Activated CD8-positive, alpha-beta memory T cell treated with anti-CD3 and anti-CD28 coated beads, Interleukin-2, amount 10 ng/mL, durations not matched to agents 7 days and 5 days (primary cell): ENCODE results near the gene UMAD1. TPM values are rescaled to one million over a fixed set of nuclear protein-coding genes. Genes with fewer than 3 reads are reported as not detected.
"Not testable (repeated sequence)": the region's sequence is repeated elsewhere in the genome, so short reads cannot be mapped to it uniquely, and the experiment has no call there.

Source experiments
- ATAC-seq: fragments of 150-1000 bp; cut with Tn5 transposase; one replicate; pipeline ENCODE4 v1.10.0; 2021; ENCODE audit warnings: moderate library complexity
- CTCF ChIA-PET: fragments of 350-600 bp; sonication (Branson Sonifier 250); formaldehyde crosslinking; loops from one replicate; lab custom pipeline; 2021; ENCODE audit warnings: antibody characterized with exemption; lab: Charles Lee
- DNase-seq: peaks from one replicate; pipeline ENCODE4 v3.0.0-alpha.2; 2020
- H3K27ac Mint-ChIP-seq: one replicate; pipeline ENCODE4 v1.8.0; 2021; ENCODE audit warnings: mild to moderate bottlenecking, mixed read lengths
- H3K27me3 Mint-ChIP-seq: one replicate; pipeline ENCODE4 v1.8.0; 2021; ENCODE audit warnings: mixed read lengths
- H3K36me3 Mint-ChIP-seq: one replicate; pipeline ENCODE4 v1.8.0; 2021; ENCODE audit warnings: mild to moderate bottlenecking, mixed read lengths
- H3K4me1 Mint-ChIP-seq: one replicate; pipeline ENCODE4 v1.8.0; 2021; ENCODE audit warnings: mixed read lengths
- H3K4me3 Mint-ChIP-seq: one replicate; pipeline ENCODE4 v1.8.0; 2021; ENCODE audit warnings: mild to moderate bottlenecking, moderate library complexity, mixed read lengths
- H3K9me3 Mint-ChIP-seq: one replicate; pipeline ENCODE4 v1.8.0; 2022; ENCODE audit warnings: low read depth, mixed read lengths
- total RNA-seq, 2 experiments: library from RNA; stranded (reverse); gene quantifications; one replicate each; pipeline ENCODE4 v1.2.3, GENCODE V29; 2021

The UMAD1 gene
- total RNA-seq, 2 experiments from 2014 or later = 12.3 to 14.2 TPM

DNA sequence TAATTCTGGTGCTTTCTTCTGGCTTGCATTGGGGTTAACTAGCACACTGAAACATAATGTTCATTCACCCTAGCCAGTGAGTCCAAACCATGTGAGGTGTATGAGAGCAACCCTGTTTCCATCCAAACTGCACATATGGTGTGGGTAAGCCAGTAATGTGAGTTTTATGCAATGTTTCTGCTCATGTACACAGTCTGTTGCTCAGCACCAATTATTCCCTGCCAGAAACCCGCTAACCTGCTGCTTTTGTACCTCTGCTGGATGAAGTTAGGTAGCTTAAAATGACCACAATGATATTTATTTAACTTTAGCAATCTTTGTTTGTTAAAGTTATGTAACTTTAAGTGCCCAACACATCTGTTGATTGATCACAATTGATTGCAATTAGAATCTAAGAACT is 171.6 kb downstream of the UMAD1 start:
- Mint-ChIP-seq H3K27me3 (no peaks in the 10 kb centered on the region), H3K9me3 (no peaks in the 10 kb centered on the region), H3K36me3 (peaks cover 11% of the 10 kb centered on the region), H3K4me3 (no peak overlapping the region), H3K27ac (no peak overlapping the region), H3K4me1 (peaks cover 23% of the 10 kb centered on the region)
- no peak for ATAC-seq
- no peak for DNase-seq
- CTCF ChIA-PET = interaction anchor here (0.7 kb wide), 1 partner anchor 383 kb away, joined by 3 read pairs; no protein-coding TSS in a partner anchor

DNA sequence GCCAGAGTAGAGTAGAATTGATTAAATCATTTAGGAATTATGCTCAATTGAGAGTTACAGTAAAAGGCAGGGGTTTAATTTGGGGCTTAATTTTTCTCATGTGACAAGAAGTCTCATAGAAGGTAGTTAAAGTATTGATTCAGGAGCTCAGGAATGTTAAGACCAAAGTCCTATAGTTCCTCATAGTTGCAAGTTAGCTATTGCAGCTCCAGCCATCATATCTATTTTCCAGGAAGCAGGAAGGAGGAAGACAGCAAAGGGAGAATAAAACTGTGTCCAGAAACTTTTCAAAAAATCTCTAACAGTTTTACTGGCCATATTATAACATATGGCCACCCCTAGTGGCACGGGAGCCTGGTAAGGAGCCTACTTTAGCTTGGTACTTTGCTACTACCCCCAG is 174.8 kb downstream of the UMAD1 start:
- H3K27ac Mint-ChIP-seq = peak overlapping the region; percentile 80
- H3K9me3 Mint-ChIP-seq = no peaks in the 10 kb centered on the region
- H3K36me3 Mint-ChIP-seq = peaks cover 22% of the 10 kb centered on the region
- ATAC-seq (no peak), DNase-seq (no peak)
- H3K27me3 Mint-ChIP-seq = no peaks in the 10 kb centered on the region
- peak overlapping the region; percentile 61 for H3K4me3 Mint-ChIP-seq
- CTCF ChIA-PET = interaction anchor here (0.6 kb wide), 1 partner anchor 425 kb away, joined by 3 read pairs; no protein-coding TSS in a partner anchor
- peaks cover 39% of the 10 kb centered on the region for H3K4me1 Mint-ChIP-seq

DNA sequence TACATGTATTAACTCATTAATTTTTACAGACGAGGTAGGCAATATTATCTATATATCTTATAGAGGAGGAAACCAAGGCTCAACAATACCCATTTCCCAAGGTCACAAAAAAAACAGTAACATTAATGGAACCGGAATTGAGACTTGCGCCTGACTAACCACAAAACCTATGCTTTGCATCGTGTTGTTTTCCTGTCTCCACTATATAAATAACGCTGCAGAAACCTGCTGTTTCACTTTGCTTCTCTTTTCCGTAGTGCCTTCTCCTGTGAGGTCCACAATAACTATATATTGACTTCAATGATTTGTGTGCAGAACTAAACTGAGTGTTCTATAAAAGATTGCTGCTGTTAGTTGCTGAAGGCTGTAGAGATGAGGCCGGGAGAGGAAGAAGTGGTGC is 175.5 kb downstream of the UMAD1 start:
- peaks cover 22% of the 10 kb centered on the region for H3K36me3 Mint-ChIP-seq
- CTCF ChIA-PET = no interaction called here
- no peaks in the 10 kb centered on the region for H3K9me3 Mint-ChIP-seq
- DNase-seq (no peak), ATAC-seq (peak; percentile 70)
- H3K4me1 Mint-ChIP-seq = peaks cover 39% of the 10 kb centered on the region
- peak overlapping the region; percentile 80 for H3K27ac Mint-ChIP-seq
- no peaks in the 10 kb centered on the region for H3K27me3 Mint-ChIP-seq
- H3K4me3 Mint-ChIP-seq = peak overlapping the region; percentile 61

DNA sequence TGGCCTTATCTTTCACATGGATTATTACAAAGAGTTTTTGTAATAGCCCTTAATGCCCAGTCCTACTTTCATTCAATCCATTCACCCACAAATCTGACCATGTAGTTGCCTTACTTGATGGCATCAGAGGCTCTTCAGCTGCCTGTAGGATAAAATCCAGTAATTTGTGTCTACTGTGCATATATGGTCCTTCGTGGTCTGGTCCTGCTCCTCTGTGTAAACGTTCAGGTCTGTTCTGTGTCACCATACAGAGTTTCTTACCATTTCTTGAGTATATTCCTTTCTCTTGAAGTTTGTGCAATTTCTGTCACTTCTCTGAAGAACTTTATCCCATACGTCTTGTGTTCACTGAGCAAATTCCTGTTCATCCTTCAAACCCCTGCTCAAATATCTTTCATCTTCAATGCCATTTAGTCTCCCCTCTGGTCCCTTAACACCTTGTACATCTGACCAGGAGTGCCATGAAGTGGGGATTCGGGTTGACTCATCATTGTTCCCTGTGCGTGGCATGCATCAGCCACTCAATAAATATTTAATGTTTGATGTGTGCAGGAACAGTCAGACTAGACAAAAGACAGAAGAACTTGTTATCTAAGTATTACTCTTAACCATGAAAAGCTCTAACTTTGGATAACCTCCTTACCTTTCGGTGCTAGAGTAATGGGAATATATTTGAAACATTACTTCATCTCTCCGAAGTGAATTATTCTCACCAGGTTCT is 176.4 kb downstream of the UMAD1 start:
- CTCF ChIA-PET = no interaction called here
- Mint-ChIP-seq H3K9me3 (no peaks in the 10 kb centered on the region), H3K36me3 (peaks cover 19% of the 10 kb centered on the region), H3K27ac (peak overlapping the region; percentile 80), H3K27me3 (no peaks in the 10 kb centered on the region), H3K4me1 (peaks cover 39% of the 10 kb centered on the region), H3K4me3 (peak overlapping the region; percentile 6)
- DNase-seq = peak; percentile 48
- peak; percentile 57 for ATAC-seq

DNA sequence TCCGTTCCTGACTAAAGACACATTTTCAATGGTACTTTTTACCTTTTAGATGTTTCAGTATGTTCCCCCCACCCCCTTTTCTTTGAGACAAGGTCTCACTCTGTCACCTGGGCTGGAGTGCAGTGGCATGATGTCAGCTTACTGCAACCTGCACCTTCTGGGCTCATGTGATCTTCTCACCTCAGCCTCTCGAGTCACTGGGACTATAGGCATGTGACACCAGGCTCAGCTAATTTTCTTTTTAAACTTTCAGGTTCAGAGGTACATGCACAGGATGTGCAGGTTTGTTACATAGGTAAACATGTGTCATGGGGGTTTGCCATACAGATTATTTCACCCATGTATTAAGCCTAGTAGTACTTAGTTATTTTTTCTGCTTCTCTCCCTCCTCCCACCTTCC is 177.2 kb downstream of the UMAD1 start:
- H3K36me3 Mint-ChIP-seq = peaks cover 19% of the 10 kb centered on the region
- no peak overlapping the region for H3K4me3 Mint-ChIP-seq
- ATAC-seq (no peak), DNase-seq (no peak)
- no peaks in the 10 kb centered on the region for H3K27me3 Mint-ChIP-seq
- CTCF ChIA-PET = no interaction called here
- H3K27ac Mint-ChIP-seq = no peak overlapping the region
- H3K4me1 Mint-ChIP-seq = peaks cover 39% of the 10 kb centered on the region
- H3K9me3 Mint-ChIP-seq = no peaks in the 10 kb centered on the region

DNA sequence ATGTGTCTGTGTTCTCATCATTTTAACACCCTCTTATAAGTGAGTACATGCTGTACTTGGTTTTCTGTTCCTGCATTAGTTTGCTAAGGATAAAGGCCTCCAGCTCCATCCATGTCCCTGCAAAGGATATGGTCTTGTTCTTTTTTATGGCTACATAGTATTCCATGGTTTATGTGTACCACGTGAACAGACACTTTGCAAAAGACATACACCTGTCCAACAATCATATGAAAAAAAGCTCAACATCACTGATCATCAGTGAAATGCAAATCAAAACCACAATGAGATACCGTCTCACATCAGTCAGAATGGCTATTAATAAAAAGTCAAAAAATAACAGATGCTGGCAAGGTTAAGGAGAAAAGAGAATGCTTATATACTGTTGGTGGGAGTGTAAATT is 177.6 kb downstream of the UMAD1 start:
- H3K4me3 Mint-ChIP-seq, CTCF ChIA-PET, DNase-seq, H3K9me3 Mint-ChIP-seq, H3K27me3 Mint-ChIP-seq, H3K27ac Mint-ChIP-seq, ATAC-seq: not testable (repeated sequence)
- H3K36me3 Mint-ChIP-seq = peaks cover 19% of the 10 kb centered on the region
- peaks cover 39% of the 10 kb centered on the region for H3K4me1 Mint-ChIP-seq

DNA sequence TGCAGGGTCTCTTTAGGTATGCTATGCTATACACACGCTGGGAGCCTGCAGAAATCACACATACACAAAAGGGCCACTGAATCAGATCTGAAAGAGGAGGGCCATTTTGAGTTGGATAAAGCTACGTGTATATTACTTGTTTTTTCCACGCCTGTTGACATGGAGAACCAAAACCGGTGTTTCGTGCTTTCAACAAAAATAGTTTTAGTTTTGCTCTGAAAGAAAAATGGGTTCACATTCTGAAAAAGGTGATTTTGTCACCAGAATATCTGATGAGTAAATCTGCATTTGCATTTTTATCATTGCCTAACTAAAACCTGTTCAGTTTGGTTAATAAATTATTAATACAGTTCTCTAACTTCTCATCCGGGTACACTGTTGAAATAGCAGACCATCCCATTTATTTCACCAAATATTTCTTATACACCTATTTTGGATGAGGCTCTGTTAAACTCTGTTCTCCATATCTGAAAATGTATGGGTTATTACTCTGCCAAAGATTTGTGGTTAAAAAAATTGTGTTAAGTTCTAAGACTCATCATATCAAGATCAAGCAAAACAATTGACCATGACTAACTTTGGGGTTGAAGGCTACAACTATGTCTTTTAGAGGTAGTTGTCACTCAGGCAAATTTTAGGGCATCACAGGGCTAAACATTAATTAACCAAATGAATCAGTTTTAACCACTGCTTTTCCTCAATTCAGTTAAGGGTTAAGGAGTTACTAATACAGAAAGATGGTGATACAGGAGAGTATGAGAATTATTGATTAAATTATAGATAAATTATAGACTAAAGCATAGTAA is 179.1 kb downstream of the UMAD1 start:
- no peaks in the 10 kb centered on the region for H3K9me3 Mint-ChIP-seq

DNA sequence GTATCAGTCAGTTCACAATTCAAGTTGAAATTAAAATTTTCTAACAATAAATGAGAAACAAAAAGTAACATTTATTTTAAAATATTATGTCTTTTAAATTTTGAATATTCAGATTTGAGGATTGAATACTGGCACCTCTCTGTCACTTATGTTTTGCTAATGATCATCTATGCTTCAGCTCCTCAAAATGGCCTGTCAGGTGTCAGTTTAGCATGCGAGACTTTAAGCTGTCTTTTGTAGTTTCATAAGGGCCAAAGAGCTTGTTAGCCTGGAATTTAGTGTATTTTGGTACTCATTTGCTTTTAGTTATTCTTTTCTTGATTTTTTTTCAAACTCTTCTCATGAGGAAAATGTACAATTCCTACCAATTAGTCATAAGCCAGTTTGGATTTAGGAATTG is 179.9 kb downstream of the UMAD1 start:
- Mint-ChIP-seq H3K36me3 (peaks cover 13% of the 10 kb centered on the region), H3K4me1 (peaks cover 34% of the 10 kb centered on the region), H3K4me3 (no peak overlapping the region), H3K9me3 (peaks cover 2% of the 10 kb centered on the region), H3K27me3 (no peaks in the 10 kb centered on the region), H3K27ac (no peak overlapping the region)
- ATAC-seq (no peak), DNase-seq (no peak)
- CTCF ChIA-PET = interaction anchor here (0.6 kb wide), 1 partner anchor 28 kb away, joined by 3 read pairs; no protein-coding TSS in a partner anchor

More for the DNA sequence above, 179.1 kb downstream of the UMAD1 start:
- no peaks in the 10 kb centered on the region for H3K27me3 Mint-ChIP-seq
- H3K27ac Mint-ChIP-seq = no peak overlapping the region
- peaks cover 15% of the 10 kb centered on the region for H3K36me3 Mint-ChIP-seq
- CTCF ChIA-PET = interaction anchor here (0.6 kb wide), 1 partner anchor 28 kb away, joined by 3 read pairs; no protein-coding TSS in a partner anchor
- no peak overlapping the region for H3K4me3 Mint-ChIP-seq
- H3K4me1 Mint-ChIP-seq = peaks cover 39% of the 10 kb centered on the region
- no peak for DNase-seq
- ATAC-seq = no peak

DNA sequence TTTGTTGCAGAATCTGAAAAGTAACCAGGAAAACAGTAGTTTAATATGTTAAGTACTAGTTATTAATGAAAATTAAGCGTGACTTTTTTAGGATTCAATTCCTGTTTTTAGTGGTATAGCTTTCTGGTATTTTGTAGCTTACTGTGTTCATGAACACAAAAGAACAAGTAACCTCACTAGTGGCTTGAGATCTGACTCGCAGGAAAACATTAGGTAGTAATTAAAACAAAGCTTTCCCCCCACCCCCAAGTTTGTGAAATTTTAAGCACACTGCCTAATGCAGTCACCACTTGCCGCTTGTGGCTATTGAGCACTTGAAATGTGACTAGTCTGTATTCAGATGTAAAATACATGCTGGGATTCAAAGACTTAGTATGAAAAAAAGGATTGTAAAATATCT is 180.4 kb downstream of the UMAD1 start:
- CTCF ChIA-PET = no interaction called here
- ATAC-seq (no peak), DNase-seq (no peak)
- H3K27ac Mint-ChIP-seq = no peak overlapping the region
- H3K27me3 Mint-ChIP-seq = no peaks in the 10 kb centered on the region
- no peak overlapping the region for H3K4me3 Mint-ChIP-seq
- peaks cover 28% of the 10 kb centered on the region for H3K4me1 Mint-ChIP-seq
- H3K36me3 Mint-ChIP-seq = peaks cover 13% of the 10 kb centered on the region
- peaks cover 2% of the 10 kb centered on the region for H3K9me3 Mint-ChIP-seq

DNA sequence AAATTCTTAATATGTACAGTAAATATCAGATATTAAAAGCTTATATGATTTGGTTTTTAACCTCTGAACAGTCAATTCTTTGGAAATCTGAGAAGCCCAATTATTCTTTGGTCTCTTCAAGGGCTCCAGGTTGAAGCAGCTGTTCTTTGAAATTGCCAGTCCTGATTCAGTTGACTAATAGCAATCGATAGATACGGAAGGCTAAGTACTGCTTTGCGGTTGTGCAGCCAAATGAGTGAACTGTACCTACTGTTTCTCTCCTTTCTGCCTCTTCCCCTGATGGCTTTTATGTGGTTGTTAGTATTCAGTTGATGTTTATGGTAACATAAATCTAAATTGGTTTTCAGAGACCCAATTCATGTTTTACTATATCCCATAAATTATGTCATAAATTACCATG is 181.0 kb downstream of the UMAD1 start:
- Mint-ChIP-seq H3K4me1 (peaks cover 23% of the 10 kb centered on the region), H3K27me3 (no peaks in the 10 kb centered on the region), H3K9me3 (peaks cover 4% of the 10 kb centered on the region), H3K36me3 (peaks cover 15% of the 10 kb centered on the region), H3K27ac (no peak overlapping the region), H3K4me3 (no peak overlapping the region)
- DNase-seq = no peak
- ATAC-seq = no peak
- CTCF ChIA-PET = no interaction called here

DNA sequence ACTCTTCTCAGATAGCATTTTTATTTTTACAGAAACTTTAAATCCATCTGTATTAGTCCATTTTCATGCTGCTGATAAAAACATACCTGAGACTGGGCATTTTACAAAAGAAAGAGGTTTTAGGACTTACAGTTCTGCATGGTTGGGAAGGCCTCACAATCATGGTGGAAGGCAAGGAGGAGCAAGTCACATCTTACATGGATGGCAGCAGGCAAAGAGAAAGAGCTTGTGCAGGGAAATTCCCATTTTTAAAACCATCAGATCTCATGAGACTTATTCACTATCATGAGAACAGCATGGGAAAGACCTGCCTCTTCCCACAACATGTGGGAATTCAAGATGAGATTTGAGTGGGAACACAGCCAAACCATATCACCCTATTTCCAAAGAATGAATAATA is 184.7 kb downstream of the UMAD1 start:
- H3K9me3 Mint-ChIP-seq, H3K4me3 Mint-ChIP-seq, H3K36me3 Mint-ChIP-seq, DNase-seq, H3K4me1 Mint-ChIP-seq, H3K27me3 Mint-ChIP-seq, ATAC-seq, CTCF ChIA-PET, H3K27ac Mint-ChIP-seq: not testable (repeated sequence)

DNA sequence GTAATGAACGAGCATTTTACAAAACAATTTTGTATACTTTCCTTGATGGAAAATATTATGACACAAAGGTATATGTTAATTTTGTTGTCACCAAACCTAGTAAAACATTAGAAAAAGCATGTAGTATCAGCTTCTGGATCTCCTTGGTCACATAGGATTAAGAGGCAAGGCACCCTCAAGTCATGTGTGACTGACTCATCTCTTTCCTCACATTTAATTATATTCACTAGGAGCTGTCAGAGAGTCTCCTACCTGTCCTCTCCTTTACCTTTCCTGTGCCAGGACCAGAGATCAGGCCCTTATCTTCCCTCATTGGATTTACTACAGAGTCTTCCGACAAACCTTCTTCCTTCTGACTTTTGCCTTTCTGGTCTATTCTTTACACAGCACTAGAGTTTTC is 189.1 kb downstream of the UMAD1 start:
- H3K4me1 Mint-ChIP-seq = peaks cover 4% of the 10 kb centered on the region
- DNase-seq = no peak
- H3K9me3 Mint-ChIP-seq = peaks cover 4% of the 10 kb centered on the region
- peaks cover 11% of the 10 kb centered on the region for H3K36me3 Mint-ChIP-seq
- H3K27me3 Mint-ChIP-seq = no peaks in the 10 kb centered on the region
- CTCF ChIA-PET = no interaction called here
- no peak overlapping the region for H3K4me3 Mint-ChIP-seq
- ATAC-seq = no peak
- H3K27ac Mint-ChIP-seq = no peak overlapping the region

DNA sequence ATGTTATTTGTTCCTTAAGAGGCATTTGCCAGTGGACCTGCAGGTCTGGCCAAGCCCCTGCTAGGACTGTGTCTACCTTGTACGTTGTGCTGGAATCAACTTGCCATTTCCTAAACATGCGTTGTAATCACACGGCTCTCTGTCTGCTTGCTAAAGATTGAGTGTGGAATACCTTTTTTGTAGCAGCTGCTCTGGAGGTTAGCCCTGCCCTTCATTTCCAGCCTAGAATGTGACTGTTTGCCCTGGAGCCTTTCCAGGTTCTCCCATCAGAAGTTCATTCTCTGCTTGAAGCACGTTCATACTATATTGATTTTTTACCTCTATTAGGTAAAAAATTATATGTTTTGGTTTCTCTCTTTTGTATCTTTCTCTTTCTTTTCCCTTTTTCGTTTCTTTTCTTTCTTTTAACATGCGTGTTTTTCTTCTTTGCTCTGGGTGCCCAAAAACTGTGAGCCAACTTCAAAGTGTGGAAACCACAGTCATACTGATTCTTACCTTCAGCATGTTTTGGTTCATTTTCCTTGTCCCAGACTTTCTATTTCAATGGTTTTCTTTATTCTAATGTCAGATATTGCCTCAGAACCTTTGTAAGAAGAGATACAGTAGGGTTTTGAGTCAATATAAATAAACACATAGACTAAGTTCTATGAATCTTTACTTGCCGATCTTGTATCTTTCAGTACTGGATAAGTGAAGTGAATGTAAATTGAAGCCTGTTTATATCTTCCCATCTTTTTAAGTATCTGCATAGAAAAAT is 189.7 kb downstream of the UMAD1 start:
- DNase-seq = no peak
- ATAC-seq = no peak
- H3K36me3 Mint-ChIP-seq = peaks cover 9% of the 10 kb centered on the region
- H3K27me3 Mint-ChIP-seq = no peaks in the 10 kb centered on the region
- H3K4me3 Mint-ChIP-seq = no peak overlapping the region
- peaks cover 2% of the 10 kb centered on the region for H3K9me3 Mint-ChIP-seq
- peaks cover 4% of the 10 kb centered on the region for H3K4me1 Mint-ChIP-seq
- CTCF ChIA-PET = no interaction called here
- no peak overlapping the region for H3K27ac Mint-ChIP-seq
